Trophoblast cell (in vitro differentiated cells and primary cell): ENCODE results near the gene HOMEZ.
"Not testable (repeated sequence)": the region's sequence is repeated elsewhere in the genome, so short reads cannot be mapped to it uniquely, and the experiment has no call there.

ENCODE experiments used
- DNase-seq, 2 donors: peaks; one replicate each; pipeline ENCODE4 v3.0.0-alpha.2; 2016
- H2AFZ ChIP-seq: 2 replicates; pipeline ENCODE4 v1.6.1; 2013; ENCODE audit warnings: low read length, moderate library complexity, mild to moderate bottlenecking; ENCODE audit not compliant: insufficient read depth, poor library complexity
- H2AK5ac ChIP-seq: 2 replicates; pipeline ENCODE4 v1.6.1; 2013; ENCODE audit warnings: mild to moderate bottlenecking, low read length
- H2BK120ac ChIP-seq: 2 replicates; pipeline ENCODE4 v1.6.1; 2013; ENCODE audit warnings: low read length, mild to moderate bottlenecking, moderate library complexity; ENCODE audit not compliant: insufficient read depth, poor library complexity
- H2BK12ac ChIP-seq: 2 replicates; pipeline ENCODE4 v1.6.1; 2013; ENCODE audit warnings: mild to moderate bottlenecking, low read length, moderate library complexity
- H2BK5ac ChIP-seq: 2 replicates; pipeline ENCODE4 v1.6.1; 2013; ENCODE audit warnings: low read length, low read depth, moderate library complexity, mild to moderate bottlenecking; ENCODE audit not compliant: poor library complexity
- H3K14ac ChIP-seq: 2 replicates; pipeline ENCODE4 v1.6.1; 2013; ENCODE audit warnings: mild to moderate bottlenecking, low read length
- H3K18ac ChIP-seq: 2 replicates; pipeline ENCODE4 v1.6.1; 2013; ENCODE audit warnings: mild to moderate bottlenecking, low read length
- H3K23ac ChIP-seq: 2 replicates; pipeline ENCODE4 v1.6.1; 2013; ENCODE audit warnings: low read length
- H3K27ac ChIP-seq: 2 replicates; pipeline ENCODE4 v1.5.1; 2013; ENCODE audit warnings: low read depth, mild to moderate bottlenecking, inconsistent platforms, low read length, moderate library complexity
- H3K27me3 ChIP-seq: 2 replicates; pipeline ENCODE4 v1.6.1; 2013; ENCODE audit warnings: inconsistent platforms, mild to moderate bottlenecking, low read length, moderate library complexity; ENCODE audit not compliant: insufficient read depth
- H3K36me3 ChIP-seq, 2 experiments: 1 replicate in 1 of 2; 2 replicates in 1 of 2; pipeline ENCODE4 v1.6.1; 2013; ENCODE audit warnings: low read length in 2 of 2, mild to moderate bottlenecking in 2 of 2, moderate library complexity in 1 of 2; ENCODE audit not compliant: insufficient read depth in 2 of 2, control insufficient read depth in 1 of 2
- H3K4ac ChIP-seq: 2 replicates; pipeline ENCODE4 v1.6.1; 2013; ENCODE audit warnings: low read depth, mild to moderate bottlenecking, low read length, moderate library complexity
- H3K4me1 ChIP-seq, 2 experiments: 1 replicate in 1 of 2; 2 replicates in 1 of 2; pipeline ENCODE4 v1.6.1; 2013; ENCODE audit warnings: low read length in 2 of 2, mild to moderate bottlenecking in 2 of 2, moderate library complexity in 1 of 2; ENCODE audit not compliant: insufficient read depth in 2 of 2, control insufficient read depth in 1 of 2
- H3K4me2 ChIP-seq: 2 replicates; pipeline ENCODE4 v1.6.1; 2013; ENCODE audit warnings: inconsistent platforms, mild to moderate bottlenecking, low read length, moderate library complexity
- H3K4me3 ChIP-seq: 2 replicates; pipeline ENCODE4 v1.5.1; 2013; ENCODE audit warnings: mild to moderate bottlenecking, low read depth, low read length, inconsistent platforms
- H3K79me1 ChIP-seq: one replicate; pipeline ENCODE4 v1.6.1; 2013; ENCODE audit warnings: low read length
- H3K79me2 ChIP-seq: 2 replicates; pipeline ENCODE4 v1.6.1; 2013; ENCODE audit warnings: low read length, mild to moderate bottlenecking; ENCODE audit not compliant: control insufficient read depth, insufficient read depth, poor library complexity
- H3K9ac ChIP-seq: 2 replicates; pipeline ENCODE4 v1.6.1; 2013; ENCODE audit warnings: mild to moderate bottlenecking, low read length
- H3K9me3 ChIP-seq: 2 replicates; pipeline ENCODE4 v1.6.1; 2013; ENCODE audit warnings: low read depth, mild to moderate bottlenecking, control low read depth, inconsistent platforms, low read length; ENCODE audit not compliant: insufficient read depth
- H4K12ac ChIP-seq: 2 replicates; pipeline ENCODE4 v1.6.1; 2013; ENCODE audit warnings: low read depth, mild to moderate bottlenecking, low read length, moderate library complexity
- H4K8ac ChIP-seq: 2 replicates; pipeline ENCODE4 v1.6.1; 2013; ENCODE audit warnings: low read depth, mild to moderate bottlenecking, low read length, moderate library complexity
- H4K91ac ChIP-seq: one replicate; pipeline ENCODE4 v1.6.1; 2013; ENCODE audit warnings: low read depth, mild to moderate bottlenecking, low read length, moderate library complexity
- WGBS: extraction: QIAGEN DNeasy Blood & Tissue Kit; methylation state at CpG from one replicate; pipeline ENCODE4 v1.1.7; 2013; ENCODE audit warnings: missing lambda C conversion rate; ENCODE audit not compliant: insufficient read length, insufficient coverage; ENCODE audit errors: extremely low coverage; 5-methylcytosine and 5-hydroxymethylcytosine counted together

The HOMEZ gene

GRCh38 chr14:23326491-23327332 is 40.8 kb upstream of the HOMEZ start:
- H4K91ac ChIP-seq: no peak overlapping the region
- H3K14ac ChIP-seq: no peak overlapping the region
- H2AK5ac ChIP-seq: no peak overlapping the region
- peaks cover 10% of the 10 kb centered on the region for H3K79me1 ChIP-seq
- H2AFZ ChIP-seq: no peak overlapping the region
- WGBS: no CpG with 5 or more reads among the region's 13 CpGs
- H4K12ac ChIP-seq: no peak overlapping the region
- peaks cover 2 to 6% of the 10 kb centered on the region in 2 experiments for H3K4me1 ChIP-seq
- H4K8ac ChIP-seq: no peak overlapping the region
- H3K9me3 ChIP-seq: no peaks in the 10 kb centered on the region
- no peak overlapping the region for H2BK5ac ChIP-seq
- no peak overlapping the region for H3K4me2 ChIP-seq
- DNase-seq: no peak
- no peak overlapping the region for H3K27ac ChIP-seq
- H3K9ac ChIP-seq: no peak overlapping the region
- no peak overlapping the region for H3K4ac ChIP-seq
- peaks cover 6% of the 10 kb centered on the region for H3K79me2 ChIP-seq
- no peak overlapping the region for H3K23ac ChIP-seq
- no peaks in the 10 kb centered on the region for H3K27me3 ChIP-seq
- H2BK12ac ChIP-seq: no peak overlapping the region
- no peak overlapping the region for H3K4me3 ChIP-seq
- H2BK120ac ChIP-seq: no peak overlapping the region
- no peak overlapping the region for H3K18ac ChIP-seq
- peaks cover 18 to 28% of the 10 kb centered on the region in 2 experiments for H3K36me3 ChIP-seq

GRCh38 chr14:23325746-23326145 is 39.8 kb upstream of the HOMEZ start:
- H3K4me1 ChIP-seq, H4K12ac ChIP-seq, H3K14ac ChIP-seq, H3K79me2 ChIP-seq, H3K23ac ChIP-seq, H4K91ac ChIP-seq, H3K27me3 ChIP-seq, H3K18ac ChIP-seq, H3K4ac ChIP-seq, H2BK5ac ChIP-seq, H4K8ac ChIP-seq, H3K4me2 ChIP-seq, H3K9me3 ChIP-seq, H3K4me3 ChIP-seq, H2AFZ ChIP-seq, H3K27ac ChIP-seq, DNase-seq, H2AK5ac ChIP-seq, H2BK12ac ChIP-seq, H2BK120ac ChIP-seq, H3K9ac ChIP-seq: not testable (repeated sequence)
- Histone ChIP-seq H3K36me3 (peaks cover 18 to 28% of the 10 kb centered on the region in 2 experiments), H3K79me1 (peaks cover 13% of the 10 kb centered on the region)
- WGBS: no CpG with 5 or more reads among the region's 5 CpGs

DNA sequence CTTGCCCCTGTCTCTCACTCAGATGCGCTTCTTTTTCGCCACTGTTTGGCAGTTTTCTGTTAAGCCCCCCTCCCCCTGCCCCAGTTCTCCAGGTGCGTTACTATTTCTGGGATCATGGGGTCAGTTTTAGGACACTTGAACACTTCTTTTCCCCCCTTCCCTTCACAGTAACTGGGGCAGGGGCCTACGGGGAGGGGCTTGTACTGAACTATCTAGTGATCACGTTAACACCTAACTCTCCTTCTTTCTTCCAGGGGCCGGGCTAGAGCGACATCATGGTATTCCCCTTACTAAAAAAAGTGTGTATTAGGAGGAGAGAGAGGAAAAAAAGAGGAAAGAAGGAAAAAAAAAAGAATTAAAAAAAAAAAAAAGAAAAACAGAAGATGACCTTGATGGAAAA is 39.1 kb upstream of the HOMEZ start:
- no peak overlapping the region for H4K91ac ChIP-seq
- H3K27ac ChIP-seq: no peak overlapping the region
- no peak overlapping the region for H3K14ac ChIP-seq
- no peak overlapping the region for H2BK5ac ChIP-seq
- H2AFZ ChIP-seq: no peak overlapping the region
- H3K4me2 ChIP-seq: no peak overlapping the region
- no peaks in the 10 kb centered on the region for H3K27me3 ChIP-seq
- H3K9me3 ChIP-seq: no peaks in the 10 kb centered on the region
- H3K23ac ChIP-seq: no peak overlapping the region
- no peak overlapping the region for H3K9ac ChIP-seq
- no peak overlapping the region for H3K18ac ChIP-seq
- H3K79me2 ChIP-seq: peaks cover 9% of the 10 kb centered on the region
- no peak overlapping the region for H2AK5ac ChIP-seq
- no CpG with 5 or more reads among the region's 7 CpGs for WGBS
- peaks cover 8 to 10% of the 10 kb centered on the region in 2 experiments for H3K4me1 ChIP-seq
- H2BK12ac ChIP-seq: no peak overlapping the region
- no peak overlapping the region for H4K8ac ChIP-seq
- no peak overlapping the region for H4K12ac ChIP-seq
- no peak for DNase-seq
- peaks cover 24 to 28% of the 10 kb centered on the region in 2 experiments for H3K36me3 ChIP-seq
- no peak overlapping the region for H2BK120ac ChIP-seq
- peaks cover 17% of the 10 kb centered on the region for H3K79me1 ChIP-seq
- H3K4ac ChIP-seq: no peak overlapping the region
- no peak overlapping the region for H3K4me3 ChIP-seq

- peaks cover 8 to 10% of the 10 kb centered on the region in 2 experiments for H3K4me1 ChIP-seq
- no peak overlapping the region for H2BK120ac ChIP-seq
- no peak overlapping the region for H4K12ac ChIP-seq
- no peak overlapping the region for H3K4me2 ChIP-seq
- H3K18ac ChIP-seq: no peak overlapping the region
- no peak overlapping the region for H2AFZ ChIP-seq
- peaks cover 9% of the 10 kb centered on the region for H3K79me2 ChIP-seq
- no CpG with 5 or more reads among the region's 2 CpGs for WGBS
- H3K36me3 ChIP-seq: peaks cover 25 to 28% of the 10 kb centered on the region in 2 experiments
- no peak overlapping the region for H4K91ac ChIP-seq
- H3K9ac ChIP-seq: no peak overlapping the region
- H2AK5ac ChIP-seq: no peak overlapping the region
- H3K9me3 ChIP-seq: no peaks in the 10 kb centered on the region
- peaks cover 17% of the 10 kb centered on the region for H3K79me1 ChIP-seq
- H4K8ac ChIP-seq: no peak overlapping the region
- peak overlapping the region; percentile 10 for H3K4ac ChIP-seq
- no peak overlapping the region for H3K27ac ChIP-seq
- no peak overlapping the region for H2BK5ac ChIP-seq
- no peak overlapping the region for H2BK12ac ChIP-seq
- H3K23ac ChIP-seq: no peak overlapping the region
- no peaks in the 10 kb centered on the region for H3K27me3 ChIP-seq
- H3K4me3 ChIP-seq: no peak overlapping the region
- no peak for DNase-seq
- H3K14ac ChIP-seq: no peak overlapping the region
Measured at GRCh38 chr14:23324455-23324846, 38.5 kb upstream of the HOMEZ start.
